GM12872 (cell line): Measurements from ENCODE around the gene CFAP99.

Experiments used
- CTCF ChIP-seq: IDR thresholded peaks from 3 replicates; pipeline ENCODE4 v1.5.1; 2011; ENCODE audit warnings: low read depth, mild to moderate bottlenecking, low read length, moderate library complexity; ENCODE audit not compliant: insufficient read depth

Gene CFAP99

GRCh38 chr4:2451036-2451520 lies 32.3 kb downstream of the CFAP99 start:
- TF ChIP-seq CTCF: no peak

GRCh38 chr4:2451821-2452785 lies 33.3 kb downstream of the CFAP99 start:
- TF ChIP-seq CTCF: no peak

- no peak for TF ChIP-seq CTCF
Observed at GRCh38 chr4:2457481-2458295, 38.9 kb downstream of the CFAP99 start.

GRCh38 chr4:2458546-2459491 lies 40.1 kb downstream of the CFAP99 start:
- TF ChIP-seq CTCF: no peak

GRCh38 chr4:2459589-2460349 lies 41.0 kb downstream of the CFAP99 start:
- TF ChIP-seq CTCF: no peak

- no peak for TF ChIP-seq CTCF
Observed at GRCh38 chr4:2461246-2461960, 42.6 kb downstream of the CFAP99 start.
